Activated CD4-positive, CD25-positive, alpha-beta regulatory T cell treated with anti-CD3 and anti-CD28 coated beads, Interleukin-2, amount 50 U/mL, for 16 hours (primary cell): Measurements from ENCODE around the gene PDE11A.

Experiments
- DNase-seq: peaks from one replicate; pipeline ENCODE4 v3.0.0-alpha.2; 2020; ENCODE audit warnings: low read depth, low spot score

PDE11A gene

GRCh38 chr2:177669625-177670330 is 402.8 kb downstream of the PDE11A start:
- DNase-seq = no peak

DNA sequence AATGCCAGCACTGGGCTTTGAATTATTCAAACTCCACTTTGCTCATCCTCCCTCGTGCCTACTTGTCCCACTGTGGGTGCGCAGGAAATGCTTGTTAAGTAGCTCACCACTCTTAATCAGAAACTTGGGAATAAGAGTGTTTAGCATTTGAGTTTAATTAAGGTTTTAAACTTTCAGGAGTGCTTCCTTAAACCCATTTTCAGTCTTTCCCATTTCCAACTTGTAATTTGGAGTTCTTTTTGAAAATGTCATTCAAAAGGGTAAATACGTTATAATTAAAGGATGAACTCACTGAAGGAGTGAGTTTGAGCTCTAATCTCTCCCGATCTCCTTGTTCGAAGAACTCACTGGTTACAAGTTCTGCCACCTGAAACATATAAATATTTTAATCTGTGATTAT is 403.4 kb downstream of the PDE11A start:
- DNase-seq = no peak

DNA sequence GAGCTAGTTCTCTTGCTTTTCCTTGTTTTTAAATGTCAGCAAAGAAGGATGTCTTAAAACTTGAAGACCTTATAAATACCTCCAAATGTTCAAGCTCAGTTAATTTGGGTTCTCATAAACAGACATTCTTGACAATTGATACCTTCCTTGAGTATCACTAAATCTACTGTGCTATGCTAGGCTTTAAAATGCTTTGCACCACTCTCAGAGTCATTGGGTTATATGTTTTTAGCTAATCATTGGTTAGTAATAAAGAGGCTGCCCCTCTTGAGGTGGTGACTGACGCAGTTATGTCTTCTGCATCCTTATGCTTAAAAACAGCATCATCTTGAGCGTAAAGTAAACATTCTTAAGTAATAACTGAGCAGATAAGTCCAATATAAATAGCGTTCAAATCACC is 404.0 kb downstream of the PDE11A start:
- no peak for DNase-seq

DNA sequence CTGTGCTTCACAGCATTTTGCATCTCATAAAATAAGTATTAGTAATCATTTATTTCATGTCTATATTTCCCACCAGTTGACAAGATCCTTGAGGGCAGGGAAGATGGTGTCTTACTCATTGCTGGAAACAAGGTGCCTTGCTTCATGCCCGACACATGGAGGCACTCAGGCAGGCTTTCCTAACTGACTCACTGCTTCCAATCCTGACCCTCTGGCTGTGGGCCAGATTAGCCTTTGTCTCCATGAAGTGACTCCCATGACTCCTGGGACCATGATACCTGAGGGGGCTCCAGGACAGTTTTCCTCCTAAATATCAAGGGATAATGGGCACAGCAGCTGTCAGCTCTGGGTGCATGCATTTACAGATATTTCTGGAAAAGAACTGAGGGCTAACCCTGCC is 405.0 kb downstream of the PDE11A start:
- DNase-seq = no peak

DNA sequence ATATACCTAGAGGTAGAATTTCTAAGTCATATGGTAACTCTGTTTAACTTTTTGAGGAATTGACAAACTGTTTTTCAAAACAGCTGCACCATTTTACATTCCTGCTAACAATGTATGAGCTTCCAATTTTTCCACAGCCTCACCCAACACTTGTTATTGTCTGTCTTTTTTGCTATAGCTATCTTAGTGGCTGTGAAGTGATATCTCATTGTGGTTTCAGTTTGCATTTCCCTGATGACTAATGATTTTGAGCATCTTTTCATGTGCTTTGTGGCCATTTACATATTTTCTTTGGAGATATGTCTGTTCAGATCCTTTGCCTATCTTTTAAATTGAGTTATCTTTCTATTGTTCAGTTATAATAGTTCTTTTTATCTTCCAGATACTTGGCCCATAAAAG is 406.2 kb downstream of the PDE11A start:
- DNase-seq = no peak

DNA sequence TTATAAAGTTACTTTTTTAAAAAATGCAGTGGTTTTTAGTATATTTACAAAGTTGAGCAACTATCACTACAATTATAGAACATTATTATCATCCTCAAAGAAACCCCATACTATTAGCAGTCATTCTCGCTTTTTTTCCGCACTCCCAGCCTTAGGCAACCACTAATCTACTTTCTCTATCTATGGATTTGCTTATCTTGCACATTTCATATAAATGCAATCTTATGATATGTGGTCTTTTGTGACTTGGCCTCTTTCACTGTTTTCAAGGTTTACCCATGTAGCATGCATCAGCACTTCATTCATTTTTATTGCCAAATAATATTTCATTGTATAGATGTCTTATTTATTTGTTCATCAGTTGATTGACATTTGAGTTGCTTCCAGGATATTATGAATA is 406.6 kb downstream of the PDE11A start:
- no peak for DNase-seq

- DNase-seq = no peak
Measured at GRCh38 chr2:177665328-177665727, 407.2 kb downstream of the PDE11A start.

GRCh38 chr2:177662895-177663294 is 409.7 kb downstream of the PDE11A start:
- no peak for DNase-seq

- no peak for DNase-seq
Measured at GRCh38 chr2:177660742-177661141, 411.8 kb downstream of the PDE11A start.

DNA sequence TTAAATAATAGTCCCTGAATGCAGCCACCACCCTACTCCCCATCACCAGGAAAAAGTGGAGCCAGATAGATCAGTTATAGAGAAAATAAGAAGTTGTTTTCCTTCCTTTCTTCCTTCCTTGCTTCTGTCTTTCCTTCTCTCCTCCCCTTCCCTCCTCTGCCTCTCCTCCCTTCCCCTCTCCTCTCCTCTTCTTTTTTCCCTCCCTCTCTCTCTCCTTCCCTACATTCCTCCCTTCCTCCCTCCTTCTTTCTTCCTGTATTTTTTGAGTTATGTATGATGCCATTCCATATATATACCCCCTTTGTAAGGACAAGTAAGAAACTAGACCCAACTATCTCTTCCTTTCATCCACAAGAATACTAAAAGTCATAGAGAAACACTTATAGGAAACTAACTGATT is 414.3 kb downstream of the PDE11A start:
- DNase-seq = no peak

- no peak for DNase-seq
Measured at GRCh38 chr2:177651833-177652232, 420.7 kb downstream of the PDE11A start.

- no peak for DNase-seq
Measured at GRCh38 chr2:177649568-177650518, 422.7 kb downstream of the PDE11A start.

DNA sequence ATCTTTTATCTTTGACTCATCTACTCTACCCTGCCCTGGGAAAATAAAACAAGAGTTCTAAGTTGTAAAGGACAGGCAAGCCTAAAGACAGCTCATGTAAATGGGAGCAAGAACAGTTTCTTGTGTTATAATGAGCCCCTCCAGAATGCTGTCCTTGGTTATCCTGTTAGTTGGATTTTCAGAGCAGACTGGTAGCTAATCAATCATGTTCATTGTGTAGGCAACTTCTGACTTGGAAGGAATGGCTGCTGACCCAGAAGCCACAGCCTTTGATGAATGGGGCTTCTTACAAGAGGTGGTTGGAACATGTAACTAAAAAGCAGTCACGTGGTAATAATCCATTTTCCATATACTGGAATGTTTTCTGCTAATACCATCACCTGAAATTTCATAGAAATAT is 425.8 kb downstream of the PDE11A start:
- DNase-seq = no peak

DNA sequence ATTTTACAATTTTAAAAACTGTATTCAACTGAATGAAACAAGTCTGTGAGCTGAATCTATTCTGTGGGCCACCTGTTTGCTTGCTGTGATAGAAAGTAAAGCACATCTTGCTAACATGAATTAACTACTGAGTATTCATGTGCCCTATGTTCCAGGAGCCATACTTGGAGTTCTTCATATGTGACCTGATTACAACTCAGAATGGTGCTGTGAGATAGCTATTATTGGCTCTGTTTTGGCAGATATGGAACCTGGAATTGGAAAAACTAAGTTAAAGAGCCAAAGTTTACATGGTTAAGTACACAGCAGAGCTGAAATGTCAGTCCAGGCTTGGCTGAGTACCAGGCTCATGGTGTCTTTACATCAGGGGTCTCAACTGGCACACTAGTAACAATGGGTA is 426.3 kb downstream of the PDE11A start:
- no peak for DNase-seq

GRCh38 chr2:177641331-177641730 is 431.2 kb downstream of the PDE11A start:
- no peak for DNase-seq

DNA sequence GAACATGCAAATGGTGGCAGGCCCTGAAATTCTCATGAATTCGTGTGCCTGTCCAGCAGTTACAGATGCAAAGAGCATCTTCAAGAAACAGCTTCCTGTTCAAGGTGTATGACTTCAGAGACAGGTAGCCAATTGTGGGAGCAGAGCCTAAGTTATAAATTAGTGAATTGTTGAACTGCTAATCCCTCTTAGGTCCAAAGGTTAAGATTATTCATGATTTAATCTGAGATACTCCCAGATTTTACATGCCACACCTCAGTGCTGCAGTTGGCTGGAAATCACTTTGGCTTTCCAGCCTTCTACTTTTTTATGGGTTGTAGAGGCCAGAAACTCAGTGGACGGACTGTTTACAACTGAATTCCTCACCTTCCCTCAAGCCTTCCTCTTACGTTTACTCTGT is 432.2 kb downstream of the PDE11A start:
- no peak for DNase-seq

DNA sequence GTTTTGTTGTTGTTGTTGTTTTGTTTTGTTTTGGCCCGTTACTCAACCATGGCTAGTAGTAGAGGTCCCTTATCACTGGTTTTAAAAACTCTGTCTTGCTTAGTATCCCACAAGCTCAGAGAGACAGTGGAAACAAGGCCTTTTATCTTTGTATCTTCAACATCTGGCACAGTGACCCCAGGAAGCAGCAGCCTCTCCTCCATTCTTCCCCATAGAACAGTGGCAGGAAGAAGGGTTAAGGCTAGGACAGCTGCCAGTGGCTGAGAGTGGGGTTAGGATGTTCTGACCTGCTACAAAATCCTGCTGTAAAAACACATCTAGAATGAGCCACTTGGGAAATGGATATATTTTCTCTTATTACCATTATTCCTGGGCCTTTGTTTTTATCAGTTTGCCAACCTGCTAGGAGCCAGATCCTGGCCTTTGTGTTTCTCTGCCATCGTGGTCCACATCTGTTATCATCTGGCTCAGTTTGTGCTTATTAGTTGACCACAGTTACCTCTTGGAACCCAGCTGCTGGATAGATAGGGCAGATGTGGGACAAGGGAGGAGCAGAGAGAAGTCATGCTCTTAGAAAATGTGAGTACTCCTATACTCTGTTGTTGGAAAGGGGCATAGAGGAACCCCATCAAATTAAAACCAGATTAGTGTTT is 433.2 kb downstream of the PDE11A start:
- DNase-seq = no peak

DNA sequence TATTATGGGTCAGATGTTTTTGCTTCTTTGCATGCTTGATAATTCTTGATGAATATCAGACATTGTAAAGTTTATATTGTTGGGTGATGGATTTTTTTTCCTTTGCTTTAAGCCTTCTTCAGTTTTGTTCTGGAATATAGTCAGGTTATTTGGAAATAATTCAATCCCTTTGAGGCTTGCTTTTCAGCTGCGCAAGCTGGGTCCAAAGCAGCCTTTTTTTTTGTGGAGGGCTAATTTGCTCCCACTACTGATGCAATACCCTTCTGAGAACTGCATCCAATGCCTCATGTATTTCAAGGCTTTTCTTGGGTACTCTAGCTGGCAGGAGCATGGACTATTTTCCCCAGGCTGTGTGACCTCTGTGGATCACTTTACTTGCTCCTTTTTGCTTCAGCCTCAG is 434.1 kb downstream of the PDE11A start:
- DNase-seq = no peak

DNA sequence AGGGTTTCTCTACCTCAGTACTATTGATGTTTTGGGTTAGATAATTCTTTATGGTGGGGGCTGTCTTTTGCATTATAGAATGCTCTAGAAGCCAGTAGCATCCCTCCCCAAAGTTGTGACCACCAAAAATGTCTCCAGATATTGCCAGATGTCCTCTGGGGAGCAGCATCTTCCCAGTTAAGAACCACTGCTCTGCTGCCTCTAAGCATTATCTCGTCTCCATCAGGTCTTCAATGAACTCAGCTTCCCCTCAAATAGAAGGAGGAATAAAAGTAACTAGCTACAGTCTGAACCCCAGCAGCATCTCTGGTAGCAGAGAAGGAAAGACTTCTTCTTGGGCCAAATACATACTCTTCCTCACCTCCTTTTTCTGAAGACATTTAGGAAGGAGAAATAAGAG is 435.9 kb downstream of the PDE11A start:
- no peak for DNase-seq

DNA sequence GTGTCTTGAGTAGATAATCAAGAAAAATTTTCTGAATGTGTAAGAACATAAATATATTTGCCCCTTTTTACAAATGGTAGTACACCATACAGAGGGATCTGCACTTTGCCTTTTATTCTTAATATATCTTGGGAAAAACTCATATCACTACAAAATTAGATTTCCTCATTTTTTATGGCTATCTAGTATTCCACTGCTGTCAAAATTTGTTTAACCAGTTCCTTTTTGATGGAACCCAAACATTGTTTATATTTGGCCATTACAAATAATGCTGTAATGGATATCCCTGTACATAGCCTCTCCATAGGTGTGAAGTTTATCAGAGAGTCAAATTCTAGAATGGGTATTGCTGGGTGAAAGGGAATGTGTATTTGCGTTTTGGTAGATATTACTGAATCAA is 436.9 kb downstream of the PDE11A start:
- DNase-seq = no peak

DNA sequence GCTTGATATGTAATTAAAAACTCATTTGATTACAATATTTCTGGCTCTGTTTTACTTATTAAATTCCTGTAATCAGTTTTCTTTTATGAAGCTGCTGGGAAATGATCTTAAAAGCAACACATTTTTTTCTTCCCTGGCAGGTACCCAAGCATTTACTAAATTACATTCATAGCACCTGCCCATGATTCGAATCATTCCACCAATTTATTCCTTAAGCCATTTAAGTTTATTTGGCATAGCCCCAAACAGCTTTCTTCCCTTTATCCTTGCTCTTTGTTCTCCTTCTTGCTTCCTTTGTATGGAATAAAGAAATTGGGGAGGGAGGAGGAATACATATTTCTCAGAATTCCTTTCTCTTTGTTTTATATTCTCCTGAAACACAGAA is 438.7 kb downstream of the PDE11A start:
- DNase-seq = no peak

DNA sequence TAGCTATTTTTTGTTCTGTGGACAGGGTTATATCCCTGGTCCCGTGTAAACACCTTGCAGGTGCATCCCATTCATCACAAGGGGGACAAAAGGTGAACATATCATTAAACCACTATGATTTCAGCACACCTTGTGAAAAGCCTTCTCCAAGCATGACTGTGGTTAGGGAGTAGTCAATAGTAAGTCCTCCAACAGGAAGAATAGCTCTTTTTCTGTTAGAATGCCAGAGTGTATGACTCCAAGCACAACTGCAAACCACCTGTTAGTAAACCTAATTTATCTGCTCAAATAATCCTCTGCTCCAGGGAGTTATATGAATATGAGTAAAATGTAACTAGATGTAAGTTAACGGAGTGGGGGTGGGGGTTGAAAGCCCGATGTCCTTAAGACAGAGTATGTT is 439.5 kb downstream of the PDE11A start:
- DNase-seq = no peak

DNA sequence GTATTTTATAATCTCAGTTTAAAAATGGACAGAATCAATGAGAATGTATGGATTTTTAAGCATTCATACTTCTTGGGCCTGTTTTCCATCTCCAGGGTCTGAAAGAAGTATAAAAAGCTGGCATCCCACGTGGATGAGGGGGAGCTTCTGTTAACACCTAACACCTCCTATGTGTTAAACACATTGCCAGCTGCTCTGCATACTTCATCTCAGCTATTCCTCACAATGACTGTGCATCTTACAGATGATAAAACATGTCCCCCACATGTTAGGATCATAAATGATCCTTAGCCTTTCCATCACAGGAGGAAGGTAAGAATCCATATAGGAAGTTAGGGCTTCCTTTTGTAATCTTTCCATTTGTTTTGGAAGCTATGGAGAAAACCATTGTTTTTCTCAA is 440.9 kb downstream of the PDE11A start:
- no peak for DNase-seq
